H9 (cell line): Measurements from ENCODE around the gene ZNF628. TPM values are rescaled to one million over a fixed set of nuclear protein-coding genes. Genes with fewer than 3 reads are reported as not detected.

ENCODE experiments used
- DNase-seq: peaks from one replicate; pipeline ENCODE4 v3.0.0-alpha.2; 2017
- H2AFZ ChIP-seq: one replicate; pipeline ENCODE4 v1.6.1; 2013; ENCODE audit warnings: mild to moderate bottlenecking, low read length, control low read depth, moderate library complexity
- H2AK5ac ChIP-seq: 2 replicates; pipeline ENCODE4 v1.6.1; 2013; ENCODE audit warnings: low read length, control low read depth, mixed read lengths; ENCODE audit not compliant: insufficient read length
- H2BK120ac ChIP-seq: one replicate; pipeline ENCODE4 v1.6.1; 2013; ENCODE audit warnings: low read depth, mild to moderate bottlenecking, low read length, control low read depth, inconsistent platforms; ENCODE audit not compliant: poor library complexity, severe bottlenecking
- H2BK12ac ChIP-seq: 2 replicates; pipeline ENCODE4 v1.6.1; 2013; ENCODE audit warnings: low read length, control low read depth, mixed read lengths, low read depth; ENCODE audit not compliant: insufficient read length
- H2BK15ac ChIP-seq: 2 replicates; pipeline ENCODE4 v1.6.1; 2013; ENCODE audit warnings: low read depth, low read length, control low read depth
- H2BK20ac ChIP-seq: one replicate; pipeline ENCODE4 v1.6.1; 2013; ENCODE audit warnings: low read depth, mild to moderate bottlenecking, low read length, control low read depth, inconsistent platforms; ENCODE audit not compliant: poor library complexity, severe bottlenecking
- H2BK5ac ChIP-seq: 2 replicates; pipeline ENCODE4 v1.6.1; 2013; ENCODE audit warnings: low read length, control low read depth, mixed read lengths; ENCODE audit not compliant: insufficient read length
- H3K14ac ChIP-seq: 2 replicates; pipeline ENCODE4 v1.6.1; 2013; ENCODE audit warnings: low read length, control low read depth; ENCODE audit not compliant: insufficient read depth
- H3K18ac ChIP-seq: 2 replicates; pipeline ENCODE4 v1.6.1; 2013; ENCODE audit warnings: low read depth, mild to moderate bottlenecking, mixed read lengths, low read length, control low read depth; ENCODE audit not compliant: insufficient read length
- H3K23ac ChIP-seq: 2 replicates; pipeline ENCODE4 v1.6.1; 2013; ENCODE audit warnings: low read length, control low read depth, mixed read lengths, low read depth; ENCODE audit not compliant: insufficient read length
- H3K23me2 ChIP-seq: 2 replicates; pipeline ENCODE4 v1.6.1; 2013; ENCODE audit warnings: low read depth, mild to moderate bottlenecking, mixed read lengths, low read length, control low read depth; ENCODE audit not compliant: insufficient read length, poor library complexity, severe bottlenecking
- H3K27ac ChIP-seq: 2 replicates; pipeline ENCODE4 v1.5.1; 2013; ENCODE audit warnings: low read length, control low read depth, mixed read lengths, low read depth; ENCODE audit not compliant: insufficient read length
- H3K27me3 ChIP-seq: 2 replicates; pipeline ENCODE4 v1.6.1; 2013; ENCODE audit warnings: low read length, control low read depth, inconsistent platforms; ENCODE audit not compliant: insufficient read depth
- H3K4ac ChIP-seq: 2 replicates; pipeline ENCODE4 v1.6.1; 2013; ENCODE audit warnings: low read depth, mild to moderate bottlenecking, control low read depth, inconsistent platforms, low read length, moderate library complexity
- H3K4me1 ChIP-seq: 2 replicates; pipeline ENCODE4 v1.6.1; 2013; ENCODE audit warnings: low read length, control low read depth, inconsistent platforms; ENCODE audit not compliant: insufficient read depth
- H3K4me2 ChIP-seq: 2 replicates; pipeline ENCODE4 v1.6.1; 2013; ENCODE audit warnings: low read length, control low read depth, mixed read lengths; ENCODE audit not compliant: insufficient read length, insufficient read depth
- H3K56ac ChIP-seq: 2 replicates; pipeline ENCODE4 v1.6.1; 2013; ENCODE audit warnings: low read depth, mild to moderate bottlenecking, mixed read lengths, low read length, control low read depth; ENCODE audit not compliant: insufficient read length
- H3K79me1 ChIP-seq: 2 replicates; pipeline ENCODE4 v1.6.1; 2013; ENCODE audit warnings: low read depth, mild to moderate bottlenecking, moderate library complexity, low read length, control low read depth, inconsistent platforms; ENCODE audit not compliant: insufficient read depth, poor library complexity, severe bottlenecking
- H3K79me2 ChIP-seq: 2 replicates; pipeline ENCODE4 v1.6.1; 2013; ENCODE audit warnings: low read length, control low read depth, inconsistent platforms; ENCODE audit not compliant: insufficient read depth
- H3K9ac ChIP-seq: 2 replicates; pipeline ENCODE4 v1.6.1; 2013; ENCODE audit warnings: low read length, control low read depth, mixed read lengths; ENCODE audit not compliant: insufficient read length; ENCODE audit errors: extremely low read depth
- H3K9me3 ChIP-seq: one replicate; pipeline ENCODE4 v1.6.1; 2013; ENCODE audit warnings: low read depth, low read length, inconsistent platforms; ENCODE audit not compliant: control insufficient read depth
- H3T11ph ChIP-seq: one replicate; pipeline ENCODE4 v1.6.1; 2013; ENCODE audit warnings: mild to moderate bottlenecking, low read length, control low read depth, inconsistent platforms
- H4K20me1 ChIP-seq: one replicate; pipeline ENCODE4 v1.6.1; 2013; ENCODE audit not compliant: control insufficient read depth, insufficient read length, insufficient read depth
- H4K5ac ChIP-seq: 2 replicates; pipeline ENCODE4 v1.6.1; 2013; ENCODE audit warnings: low read depth, mild to moderate bottlenecking, mixed read lengths, low read length, control low read depth; ENCODE audit not compliant: insufficient read length
- H4K8ac ChIP-seq: replicated peaks from 2 replicates; pipeline ENCODE4 v1.6.1; 2013; ENCODE audit warnings: low read length, control low read depth, mixed read lengths, low read depth; ENCODE audit not compliant: insufficient read length
- H4K91ac ChIP-seq: 2 replicates; pipeline ENCODE4 v1.6.1; 2013; ENCODE audit warnings: low read depth, mild to moderate bottlenecking, moderate library complexity, mixed read lengths, low read length, control low read depth; ENCODE audit not compliant: insufficient read length
- H3K27ac Mint-ChIP-seq, 3 experiments: 2 replicates in 2 of 3; 3 replicates in 1 of 3; pipeline ENCODE4 v1.8.0; 2020 to 2021; ENCODE audit warnings: mixed read lengths in 3 of 3, mild to moderate bottlenecking in 1 of 3, moderate library complexity in 1 of 3
- H3K27me3 Mint-ChIP-seq: 2 replicates; pipeline ENCODE4 v1.8.0; 2021; ENCODE audit warnings: low read depth, mild to moderate bottlenecking, moderate library complexity, mixed read lengths
- H3K36me3 Mint-ChIP-seq, 3 experiments: 2 replicates in 2 of 3; 3 replicates in 1 of 3; pipeline ENCODE4 v1.8.0; 2020 to 2021; ENCODE audit warnings: low read depth in 3 of 3, mixed read lengths in 3 of 3; ENCODE audit not compliant: insufficient read depth in 1 of 3
- H3K4me1 Mint-ChIP-seq, 2 experiments: 2 replicates each; pipeline ENCODE4 v1.8.0; 2020; ENCODE audit warnings: mixed read lengths in 2 of 2
- H3K4me3 Mint-ChIP-seq, 2 experiments: 2 replicates in 1 of 2; 3 replicates in 1 of 2; pipeline ENCODE4 v1.8.0; 2020 to 2021; ENCODE audit warnings: mild to moderate bottlenecking in 2 of 2, mixed read lengths in 2 of 2, moderate library complexity in 1 of 2
- H3K9me3 Mint-ChIP-seq, 2 experiments: 2 replicates in 1 of 2; 3 replicates in 1 of 2; pipeline ENCODE4 v1.8.0; 2020; ENCODE audit warnings: mild to moderate bottlenecking in 2 of 2, mixed read lengths in 2 of 2, moderate library complexity in 1 of 2
- CTCF ChIP-seq: fragments of 200-600 bp; sonication (generic); conservative IDR thresholded peaks from 3 replicates; pipeline ENCODE4 v1.8.0; 2021; ENCODE audit warnings: antibody characterized with exemption, mild to moderate bottlenecking
- WGBS: extraction: QIAGEN DNeasy Blood & Tissue Kit; methylation state at CpG from one replicate; pipeline ENCODE4 v1.1.7; 2013; ENCODE audit warnings: missing lambda C conversion rate, low lambda C conversion rate, mixed read lengths; ENCODE audit not compliant: insufficient read length; ENCODE audit errors: extremely low coverage; 5-methylcytosine and 5-hydroxymethylcytosine counted together
- total RNA-seq: library from RNA; stranded (reverse); gene quantifications from 2 replicates; pipeline ENCODE4 v1.2.1, GENCODE V29; 2021

The ZNF628 gene
- total RNA-seq, 1 experiment from 2014 or later = 16.6 TPM

- Histone ChIP-seq H3K79me2 (no peaks in the 10 kb centered on the region), H4K20me1 (no peaks in the 10 kb centered on the region), H2AFZ (no peak overlapping the region), H3K79me1 (no peaks in the 10 kb centered on the region), H4K8ac (no peak overlapping the region), H3K23me2 (peaks cover 3% of the 10 kb centered on the region), H2BK5ac (no peak overlapping the region), H3K14ac (no peak overlapping the region), H3K56ac (no peak overlapping the region), H4K91ac (no peak overlapping the region), H3K23ac (no peak overlapping the region), H3K27me3 (no peaks in the 10 kb centered on the region; the same call in 1 of the 2 replicates), H3K27ac (no peak overlapping the region), H2BK120ac (no peak overlapping the region), H2BK15ac (no peak overlapping the region), H3K9ac (no peak overlapping the region), H3K9me3 (no peaks in the 10 kb centered on the region), H2BK20ac (no peak overlapping the region), H3K4me1 (no peaks in the 10 kb centered on the region), H3K4ac (no peak overlapping the region), H2AK5ac (no peak overlapping the region), H3K4me2 (no peak overlapping the region), H4K5ac (no peak overlapping the region), H3K18ac (no peak overlapping the region), H2BK12ac (no peak overlapping the region), H3T11ph (no peak overlapping the region)
- H3K36me3 Mint-ChIP-seq = peaks cover 0 to 2% (median 0%) of the 10 kb centered on the region in 3 experiments; a peak in 1 of 7 replicates
- no peak overlapping the region for H3K4me3 Mint-ChIP-seq
- peaks cover 31% of the 10 kb centered on the region for H3K27me3 Mint-ChIP-seq
- peaks cover 6 to 10% of the 10 kb centered on the region in 2 experiments; a peak in 3 of 5 replicates for H3K9me3 Mint-ChIP-seq
- no peak for DNase-seq
- peaks cover 5 to 11% of the 10 kb centered on the region in 2 experiments; a peak in 3 of 4 replicates for H3K4me1 Mint-ChIP-seq
- WGBS = no CpG with 5 or more reads among the region's 48 CpGs
- no peak for TF ChIP-seq CTCF
- no peak overlapping the region for H3K27ac Mint-ChIP-seq
Observed at GRCh38 chr19:55433292-55433691, 43.1 kb upstream of the ZNF628 start.
